ENCODE data around the gene LARGE1. TPM values are rescaled to one million over a fixed set of nuclear protein-coding genes. Genes with fewer than 3 reads are reported as not detected.
A peak's percentile ranks its signal among the peaks of the same experiment; 100 is the strongest.

LARGE1 gene
- total RNA-seq, 1 donor from 2014 or later = 27.4 TPM

DNA sequence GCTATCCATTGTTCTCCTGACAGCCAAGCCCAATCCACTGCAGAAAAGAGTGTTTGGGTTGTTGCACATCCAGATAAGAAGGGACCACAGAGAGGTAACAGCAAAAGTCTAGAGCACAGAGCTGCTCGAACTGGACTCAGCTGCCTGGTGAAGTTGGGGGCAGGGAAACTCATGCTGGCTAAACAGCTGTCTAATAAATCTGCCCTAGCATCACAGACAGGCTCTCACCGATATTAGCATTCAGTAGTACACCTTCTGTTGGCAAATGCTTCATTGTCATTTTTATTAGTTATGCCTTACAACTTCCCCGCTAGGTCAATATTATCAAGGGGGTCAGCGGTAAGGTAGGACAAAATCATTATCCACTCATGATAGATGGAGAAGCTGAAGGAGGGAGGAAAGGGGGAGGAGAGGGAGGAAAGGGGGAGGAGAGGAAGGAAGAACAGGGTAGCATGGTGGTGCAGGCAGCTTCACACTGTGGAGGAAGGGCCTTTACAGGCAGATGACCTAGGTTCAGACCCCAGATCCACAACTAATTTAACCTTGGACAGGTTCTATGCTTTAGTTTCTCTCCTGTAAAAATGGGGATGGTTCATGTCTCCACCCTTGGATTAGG lies 102.7 kb downstream of the LARGE1 start:
- H3K9me3 ChIP-seq = no peaks in the 10 kb centered on the region
- no peaks in the 10 kb centered on the region for H3K36me3 ChIP-seq
- H3K27ac ChIP-seq = no peak overlapping the region
- no peaks in the 10 kb centered on the region for H3K4me1 ChIP-seq
- TF ChIP-seq, protein P1, sequence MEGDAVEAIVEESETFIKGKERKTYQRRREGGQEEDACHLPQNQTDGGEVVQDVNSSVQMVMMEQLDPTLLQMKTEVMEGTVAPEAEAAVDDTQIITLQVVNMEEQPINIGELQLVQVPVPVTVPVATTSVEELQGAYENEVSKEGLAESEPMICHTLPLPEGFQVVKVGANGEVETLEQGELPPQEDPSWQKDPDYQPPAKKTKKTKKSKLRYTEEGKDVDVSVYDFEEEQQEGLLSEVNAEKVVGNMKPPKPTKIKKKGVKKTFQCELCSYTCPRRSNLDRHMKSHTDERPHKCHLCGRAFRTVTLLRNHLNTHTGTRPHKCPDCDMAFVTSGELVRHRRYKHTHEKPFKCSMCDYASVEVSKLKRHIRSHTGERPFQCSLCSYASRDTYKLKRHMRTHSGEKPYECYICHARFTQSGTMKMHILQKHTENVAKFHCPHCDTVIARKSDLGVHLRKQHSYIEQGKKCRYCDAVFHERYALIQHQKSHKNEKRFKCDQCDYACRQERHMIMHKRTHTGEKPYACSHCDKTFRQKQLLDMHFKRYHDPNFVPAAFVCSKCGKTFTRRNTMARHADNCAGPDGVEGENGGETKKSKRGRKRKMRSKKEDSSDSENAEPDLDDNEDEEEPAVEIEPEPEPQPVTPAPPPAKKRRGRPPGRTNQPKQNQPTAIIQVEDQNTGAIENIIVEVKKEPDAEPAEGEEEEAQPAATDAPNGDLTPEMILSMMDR (IDR thresholded peaks at IDR 0.05) = no peak
- no peaks in the 10 kb centered on the region for H3K27me3 ChIP-seq (ENCODE audit: low read depth)
- intact Hi-C loops (cut with DNase I) = no loop called here
- DNase-seq (no peak), ATAC-seq (no peak)
- no peak overlapping the region for H3K4me3 ChIP-seq

DNA sequence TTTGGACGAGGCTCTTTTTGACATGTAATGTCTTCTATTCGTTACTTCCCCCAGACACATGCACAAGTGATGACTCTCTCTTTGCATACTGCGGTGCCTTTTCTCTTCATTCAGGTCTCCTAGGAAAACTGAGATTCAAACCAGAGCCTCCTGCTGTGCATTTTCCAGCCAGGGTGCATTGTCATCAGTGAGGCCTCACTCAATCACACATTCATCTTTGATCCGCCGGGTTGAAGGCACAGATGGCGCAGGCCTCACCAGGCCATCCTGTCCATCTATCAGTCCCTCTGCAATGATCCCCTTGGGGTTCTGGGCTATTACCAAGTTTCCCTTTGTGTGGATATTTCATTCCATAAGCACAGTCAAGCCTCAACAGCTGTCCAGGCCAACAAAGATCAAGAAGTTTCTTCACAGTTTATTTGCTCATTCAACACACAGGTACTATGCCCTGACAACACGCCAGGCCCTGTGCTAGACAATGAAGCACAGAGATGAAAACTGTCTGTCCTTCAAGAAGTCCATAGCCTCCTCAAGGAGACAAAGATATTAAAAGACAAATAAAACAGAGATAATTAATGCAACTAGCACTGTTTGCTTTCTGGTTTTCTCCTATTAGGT lies 107.8 kb downstream of the LARGE1 start:
- TF ChIP-seq, protein P1 (IDR thresholded peaks at IDR 0.05) = no peak
- intact Hi-C loops (cut with DNase I) = no loop called here
- no peaks in the 10 kb centered on the region for H3K36me3 ChIP-seq
- H3K27me3 ChIP-seq (ENCODE audit: low read depth) = no peaks in the 10 kb centered on the region
- H3K9me3 ChIP-seq = no peaks in the 10 kb centered on the region
- H3K27ac ChIP-seq = no peak overlapping the region
- peaks cover 12% of the 10 kb centered on the region for H3K4me1 ChIP-seq
- no peak for ATAC-seq
- no peak for DNase-seq
- no peak overlapping the region for H3K4me3 ChIP-seq

DNA sequence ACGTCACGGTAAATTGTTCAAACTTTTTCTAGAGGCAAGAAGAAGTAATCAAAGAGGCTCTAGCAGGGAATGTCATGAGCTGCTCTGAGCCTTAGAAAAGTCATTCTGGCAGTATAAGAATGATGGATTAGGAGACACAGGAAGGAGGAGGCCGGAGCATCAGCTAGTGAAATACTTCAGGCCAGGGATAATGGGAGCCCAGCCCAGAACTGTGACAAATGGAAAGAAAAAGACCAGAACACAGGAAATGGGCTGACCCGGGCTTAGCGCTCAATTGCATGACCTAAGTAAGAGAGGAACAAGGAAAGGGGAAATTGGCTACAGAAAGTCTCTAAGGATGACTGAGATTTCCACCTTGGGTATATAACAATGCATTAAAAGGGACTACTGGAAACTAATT lies 108.6 kb downstream of the LARGE1 start:
- DNase-seq (no peak), ATAC-seq (peak; percentile 73 to 77)
- intact Hi-C loops (cut with DNase I) = no loop called here
- no peaks in the 10 kb centered on the region for H3K9me3 ChIP-seq
- H3K36me3 ChIP-seq = no peaks in the 10 kb centered on the region
- no peak overlapping the region for H3K27ac ChIP-seq
- no peaks in the 10 kb centered on the region for H3K27me3 ChIP-seq (ENCODE audit: low read depth)
- TF ChIP-seq, protein P1 (IDR thresholded peaks at IDR 0.05) = no peak
- H3K4me1 ChIP-seq = peaks cover 12% of the 10 kb centered on the region
- H3K4me3 ChIP-seq = no peak overlapping the region

DNA sequence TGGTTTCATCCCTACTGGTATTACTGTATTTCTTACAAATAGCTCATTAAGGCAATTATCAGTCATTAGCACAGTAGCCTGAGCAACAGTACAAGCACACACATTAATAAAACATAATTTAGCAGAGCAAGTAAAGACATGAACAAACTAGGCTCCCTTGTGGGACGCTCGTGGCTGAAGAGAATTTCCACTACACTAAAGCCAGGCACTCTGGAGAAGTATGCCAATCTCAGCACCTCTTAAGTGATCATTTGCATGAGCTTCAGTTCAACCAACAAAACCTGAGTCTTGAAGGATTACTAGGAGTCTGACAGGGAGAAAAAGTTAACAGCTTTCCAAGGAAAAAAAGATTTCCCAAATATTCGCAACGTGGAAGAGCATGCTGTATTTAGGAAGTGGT lies 109.1 kb downstream of the LARGE1 start:
- DNase-seq (no peak), ATAC-seq (peak in 1 of 2 donors; percentile 31)
- no peaks in the 10 kb centered on the region for H3K9me3 ChIP-seq
- no peaks in the 10 kb centered on the region for H3K27me3 ChIP-seq (ENCODE audit: low read depth)
- TF ChIP-seq, protein P1 (IDR thresholded peaks at IDR 0.05) = no peak
- H3K4me3 ChIP-seq = no peak overlapping the region
- H3K27ac ChIP-seq = no peak overlapping the region
- intact Hi-C loops (cut with DNase I) = no loop called here
- no peaks in the 10 kb centered on the region for H3K36me3 ChIP-seq
- H3K4me1 ChIP-seq = peaks cover 12% of the 10 kb centered on the region

DNA sequence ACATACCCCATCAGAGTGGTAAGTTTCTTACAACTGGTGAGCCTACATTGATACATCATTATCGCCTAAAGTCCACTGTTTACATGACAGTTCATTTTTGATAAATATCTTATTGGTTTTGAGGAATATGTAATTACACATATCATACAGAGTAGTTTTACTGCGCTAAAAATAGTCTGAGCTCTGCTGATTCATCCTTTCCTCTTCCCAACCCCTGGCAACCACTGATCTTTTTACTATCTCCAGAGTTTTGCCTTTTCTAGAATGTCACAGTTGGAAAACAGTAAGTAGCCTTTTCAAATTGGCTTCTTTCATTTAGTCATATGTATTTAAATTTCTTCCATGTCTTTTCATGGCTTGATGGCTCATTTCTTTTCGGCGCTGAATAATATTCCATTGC lies 112.8 kb downstream of the LARGE1 start:
- H3K27me3 ChIP-seq (ENCODE audit: low read depth) = no peaks in the 10 kb centered on the region
- no peaks in the 10 kb centered on the region for H3K36me3 ChIP-seq
- DNase-seq (no peak), ATAC-seq (no peak)
- H3K9me3 ChIP-seq = no peaks in the 10 kb centered on the region
- peaks cover 12% of the 10 kb centered on the region for H3K4me1 ChIP-seq
- H3K27ac ChIP-seq = no peak overlapping the region
- TF ChIP-seq, protein P1 (IDR thresholded peaks at IDR 0.05) = no peak
- no peak overlapping the region for H3K4me3 ChIP-seq
- intact Hi-C loops (cut with DNase I) = no loop called here

Data from lower lobe of right lung (tissue), 2 donors.